ENCODE results near the gene RABGAP1. TPM values are rescaled to one million over a fixed set of nuclear protein-coding genes. Genes with fewer than 3 reads are reported as not detected.

The RABGAP1 gene
- total RNA-seq, 3 donors from 2014 or later: 49.1 to 93.4 (median 77.7) TPM

GRCh38 chr9:123074628-123075027 is 133.8 kb downstream of the RABGAP1 start:
- Histone ChIP-seq H3K27ac (no peak overlapping the region), H3K4me3 (no peak overlapping the region), H3K9me3 (no peaks in the 10 kb centered on the region), H3K27me3 (no peaks in the 10 kb centered on the region), H3K36me3 (no peaks in the 10 kb centered on the region), H3K4me1 (no peaks in the 10 kb centered on the region)
- no peak for DNase-seq (ENCODE audit: low spot score in 2 of 2)
- no peak for TF ChIP-seq POLR2AphosphoS5 (IDR thresholded peaks at IDR 0.05)
- TF ChIP-seq POLR2A (IDR thresholded peaks at IDR 0.05): no peak
- intact Hi-C loops (cut with DNase I; ENCODE audit: low total_unique reads): no loop called here

- TF ChIP-seq POLR2A (IDR thresholded peaks at IDR 0.05): no peak
- no peak for TF ChIP-seq CTCF (IDR thresholded peaks at IDR 0.05)
- no peak for TF ChIP-seq POLR2AphosphoS5 (IDR thresholded peaks at IDR 0.05)
- no peak overlapping the region for H3K27ac ChIP-seq
- H3K36me3 ChIP-seq: no peaks in the 10 kb centered on the region
- no peak overlapping the region for H3K4me3 ChIP-seq
- no peaks in the 10 kb centered on the region for H3K4me1 ChIP-seq
- intact Hi-C loops (cut with DNase I; ENCODE audit: low total_unique reads): no loop called here
- H3K9me3 ChIP-seq: no peaks in the 10 kb centered on the region
- no peaks in the 10 kb centered on the region for H3K27me3 ChIP-seq
- no peak for DNase-seq (ENCODE audit: low spot score in 2 of 2)
Measured at GRCh38 chr9:123080444-123080843, 139.6 kb downstream of the RABGAP1 start.

GRCh38 chr9:123081824-123082223 is 141.0 kb downstream of the RABGAP1 start:
- TF ChIP-seq CTCF (IDR thresholded peaks at IDR 0.05) (peak; percentile 20 to 56 (median 46)), POLR2AphosphoS5 (IDR thresholded peaks at IDR 0.05) (no peak)
- H3K36me3 ChIP-seq: no peaks in the 10 kb centered on the region
- no peak for DNase-seq (ENCODE audit: low spot score in 2 of 2)
- intact Hi-C loops (cut with DNase I; ENCODE audit: low total_unique reads): no loop called here
- no peaks in the 10 kb centered on the region for H3K4me1 ChIP-seq
- no peak overlapping the region for H3K4me3 ChIP-seq
- no peak overlapping the region for H3K27ac ChIP-seq
- no peaks in the 10 kb centered on the region for H3K27me3 ChIP-seq
- no peaks in the 10 kb centered on the region for H3K9me3 ChIP-seq

- TF ChIP-seq POLR2A (IDR thresholded peaks at IDR 0.05) (no peak), POLR2AphosphoS5 (IDR thresholded peaks at IDR 0.05) (no peak), CTCF (IDR thresholded peaks at IDR 0.05) (no peak)
- Histone ChIP-seq H3K36me3 (no peaks in the 10 kb centered on the region), H3K4me3 (no peak overlapping the region), H3K27me3 (no peaks in the 10 kb centered on the region), H3K4me1 (no peaks in the 10 kb centered on the region), H3K27ac (no peak overlapping the region), H3K9me3 (no peaks in the 10 kb centered on the region)
- intact Hi-C loops (cut with DNase I; ENCODE audit: low total_unique reads): no loop called here
- DNase-seq (ENCODE audit: low spot score in 2 of 2): no peak
Measured at GRCh38 chr9:123083680-123084079, 142.9 kb downstream of the RABGAP1 start.

GRCh38 chr9:123084256-123084655 is 143.4 kb downstream of the RABGAP1 start:
- H3K4me3 ChIP-seq: no peak overlapping the region
- intact Hi-C loops (cut with DNase I; ENCODE audit: low total_unique reads): no loop called here
- no peak for DNase-seq (ENCODE audit: low spot score in 2 of 2)
- no peaks in the 10 kb centered on the region for H3K9me3 ChIP-seq
- H3K4me1 ChIP-seq: no peaks in the 10 kb centered on the region
- TF ChIP-seq POLR2AphosphoS5 (IDR thresholded peaks at IDR 0.05) (no peak), CTCF (IDR thresholded peaks at IDR 0.05) (no peak)
- no peak overlapping the region for H3K27ac ChIP-seq
- H3K27me3 ChIP-seq: no peaks in the 10 kb centered on the region
- H3K36me3 ChIP-seq: no peaks in the 10 kb centered on the region

GRCh38 chr9:123085916-123086315 is 145.1 kb downstream of the RABGAP1 start:
- intact Hi-C loops (cut with DNase I; ENCODE audit: low total_unique reads): no loop called here
- Histone ChIP-seq H3K4me1 (no peaks in the 10 kb centered on the region), H3K27me3 (no peaks in the 10 kb centered on the region)

More at GRCh38 chr9:123085916-123086315, 145.1 kb downstream of the RABGAP1 start:
- Histone ChIP-seq H3K9me3 (no peaks in the 10 kb centered on the region), H3K4me3 (no peak overlapping the region), H3K27ac (no peak overlapping the region), H3K36me3 (no peaks in the 10 kb centered on the region)
- no peak for DNase-seq (ENCODE audit: low spot score in 2 of 2)
- TF ChIP-seq CTCF (IDR thresholded peaks at IDR 0.05): no peak
